NCI-H1694 (cell line): ENCODE measurements around the gene FAM89B.

Source experiments
- DNase-seq: peaks from one replicate; lab custom pipeline; 2025; lab: John Stamatoyannopoulos, UW

FAM89B gene

GRCh38 chr11:65611028-65611757, 38.9 kb downstream of the FAM89B start:
- no peak for DNase-seq

GRCh38 chr11:65611758-65612603, 39.6 kb downstream of the FAM89B start:
- DNase-seq, result no peak

- DNase-seq, result no peak
Observed at GRCh38 chr11:65612691-65613090, 40.4 kb downstream of the FAM89B start.

GRCh38 chr11:65613091-65613928, 41.0 kb downstream of the FAM89B start:
- DNase-seq, result no peak

- DNase-seq, result peak; percentile 99
Observed at GRCh38 chr11:65615229-65615949, 43.1 kb downstream of the FAM89B start, which contains the start of gene PCNX3. Gene PCNX3 (plus strand): TSS chr11:65615776. CDS start chr11:65616312, 536 bp downstream.

GRCh38 chr11:65615950-65616574, 43.7 kb downstream of the FAM89B start:
- no peak for DNase-seq

- no peak for DNase-seq
Observed at GRCh38 chr11:65616575-65617001, 44.2 kb downstream of the FAM89B start.

- no peak for DNase-seq
Observed at GRCh38 chr11:65617136-65617850, 45.0 kb downstream of the FAM89B start.

- DNase-seq, result no peak
Observed at GRCh38 chr11:65617990-65618751, 45.8 kb downstream of the FAM89B start.

- DNase-seq, result no peak
Observed at GRCh38 chr11:65618763-65619162, 46.4 kb downstream of the FAM89B start.

GRCh38 chr11:65619281-65619928, 47.1 kb downstream of the FAM89B start:
- DNase-seq, result no peak

GRCh38 chr11:65620666-65621065, 48.3 kb downstream of the FAM89B start:
- no peak for DNase-seq

- DNase-seq, result no peak
Observed at GRCh38 chr11:65621460-65621859, 49.1 kb downstream of the FAM89B start.

GRCh38 chr11:65622011-65622410, 49.7 kb downstream of the FAM89B start:
- no peak for DNase-seq

GRCh38 chr11:65623177-65623576, 50.8 kb downstream of the FAM89B start:
- no peak for DNase-seq
